NCI-H526 (cell line): Measurements from ENCODE around the gene CD164.
"Not testable (repeated sequence)": the region's sequence is repeated elsewhere in the genome, so short reads cannot be mapped to it uniquely, and the experiment has no call there.

Experiments
- DNase-seq, 2 experiments: peaks; one replicate each; lab custom pipeline; 2025; lab: John Stamatoyannopoulos, UW

The CD164 gene

DNA sequence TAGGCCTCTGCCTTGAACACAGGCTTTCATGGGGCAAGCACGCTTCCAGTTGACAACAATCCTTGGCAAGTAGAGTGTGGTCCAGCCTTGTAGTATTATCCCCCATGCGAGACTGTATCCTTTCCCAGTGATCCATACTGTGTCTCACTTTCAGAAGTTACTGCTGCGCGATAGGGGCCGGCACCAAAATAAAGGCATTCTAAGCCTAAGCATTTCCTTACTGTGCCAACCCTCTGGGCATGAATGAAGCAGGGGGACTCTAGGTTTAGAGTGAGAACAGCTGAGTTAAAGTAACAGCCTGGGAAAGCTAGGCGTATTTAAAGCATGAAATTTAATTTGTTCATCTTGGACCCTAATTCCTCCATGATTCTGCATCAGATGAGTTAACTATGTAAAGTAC is 39.4 kb downstream of the CD164 start:
- DNase-seq: no peak

DNA sequence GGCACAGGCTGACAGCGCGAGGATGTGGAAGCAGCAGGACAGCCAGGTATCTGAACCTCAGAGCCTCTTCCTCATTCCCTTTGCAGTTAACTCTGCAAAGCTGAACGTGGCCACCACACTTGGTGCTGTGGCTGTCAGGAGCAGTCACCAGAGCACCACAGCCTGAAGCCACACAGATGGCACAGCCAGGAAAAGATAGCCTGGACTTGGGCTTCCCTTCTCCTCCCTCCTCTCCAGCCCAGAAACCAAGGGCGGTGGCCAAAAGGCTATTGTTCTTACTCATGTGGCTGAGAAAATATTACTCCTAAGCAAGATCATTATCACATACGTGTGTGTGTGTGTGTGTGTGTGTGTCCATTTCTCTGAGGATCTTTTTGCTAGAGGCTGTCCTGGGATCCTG is 39.8 kb downstream of the CD164 start:
- DNase-seq: no peak

DNA sequence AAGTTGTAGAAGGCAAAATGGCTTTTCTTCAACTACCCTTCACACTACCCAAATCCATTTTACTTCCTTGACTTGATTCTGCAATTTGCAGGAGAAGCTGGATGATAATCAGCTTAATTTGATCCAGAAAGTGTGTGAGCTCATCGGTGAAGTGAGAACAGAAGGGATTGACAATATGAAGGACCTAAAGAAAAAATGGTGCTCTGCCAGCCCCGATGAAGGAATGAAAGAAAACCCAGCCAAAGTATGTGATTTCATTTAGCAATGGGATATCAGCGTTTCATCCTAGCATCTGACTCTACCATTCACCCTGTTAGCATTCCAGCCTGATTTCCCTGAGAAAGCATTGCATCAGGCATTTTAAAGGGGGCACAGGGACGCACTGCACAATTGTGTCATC is 41.5 kb downstream of the CD164 start:
- DNase-seq: no peak

DNA sequence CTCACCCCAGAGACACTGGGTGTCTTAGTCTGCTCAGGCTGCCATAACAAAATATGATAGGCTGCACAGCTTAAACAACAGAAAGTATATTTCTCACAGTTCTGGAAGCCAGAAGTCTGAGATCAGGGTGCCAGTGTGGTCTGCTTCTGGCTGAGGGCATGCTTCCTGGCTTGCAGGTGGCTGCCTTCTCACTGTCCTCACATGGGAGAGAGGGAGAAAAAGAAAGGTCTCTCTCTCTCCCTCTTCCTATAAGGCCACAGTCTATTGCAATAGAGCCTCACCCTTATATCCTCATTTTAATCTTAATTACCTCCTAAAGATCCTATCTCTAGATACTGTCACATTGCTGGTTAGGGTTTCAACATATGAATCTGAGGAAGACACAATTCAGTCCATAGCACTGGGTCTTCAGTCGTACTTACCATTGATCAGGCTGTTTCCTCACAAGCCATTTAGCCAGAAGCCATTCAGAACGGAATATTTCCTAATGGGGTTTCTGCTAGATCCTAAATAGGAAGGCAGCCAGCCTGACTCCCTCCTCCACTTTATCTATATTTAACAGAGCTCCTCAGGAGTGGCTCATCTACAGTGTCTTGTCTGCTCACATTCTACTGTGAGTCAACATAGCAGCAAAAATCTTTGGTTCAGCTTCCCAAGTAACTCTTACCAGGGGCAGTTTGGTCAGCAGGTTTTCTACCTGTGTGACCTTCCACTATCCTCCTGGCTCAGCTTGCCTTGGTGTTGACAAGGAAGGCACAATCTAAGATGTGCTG is 42.2 kb downstream of the CD164 start:
- no peak for DNase-seq

DNA sequence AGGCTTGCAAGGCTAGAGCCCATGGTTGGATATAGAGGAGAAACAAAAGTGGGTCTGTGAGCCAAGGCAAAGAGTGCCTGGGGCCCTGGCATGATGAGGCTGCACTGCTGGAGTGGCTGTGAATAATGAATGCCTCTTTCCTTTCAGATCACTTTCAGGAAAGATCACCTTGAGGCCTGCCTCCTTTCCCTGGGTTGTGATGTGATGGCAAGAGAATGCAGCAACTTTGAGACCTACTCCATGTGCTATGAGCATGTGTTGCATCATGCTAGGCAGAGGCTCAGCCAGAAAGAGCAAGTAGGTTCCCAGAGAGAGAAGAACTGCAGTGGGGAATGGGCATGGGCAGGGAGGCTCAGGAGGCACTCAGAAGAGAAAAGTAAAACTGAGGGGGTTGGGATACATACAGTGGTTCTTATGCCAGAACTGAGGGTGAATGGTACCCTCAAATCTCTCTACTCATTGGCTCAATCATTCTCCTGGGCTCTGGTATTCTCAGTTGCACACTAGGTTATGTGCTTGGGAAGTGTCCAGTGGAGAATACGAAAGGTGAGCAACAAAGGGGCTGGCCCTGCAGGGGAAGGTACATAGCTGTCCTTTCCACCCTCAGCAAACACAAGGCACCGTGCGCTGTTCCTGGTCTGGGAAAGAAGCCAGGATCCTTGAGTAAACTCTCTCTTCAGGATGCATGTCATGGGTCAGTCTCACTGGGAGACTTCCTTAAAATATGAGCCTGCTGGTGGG is 45.9 kb downstream of the CD164 start:
- DNase-seq: no peak

DNA sequence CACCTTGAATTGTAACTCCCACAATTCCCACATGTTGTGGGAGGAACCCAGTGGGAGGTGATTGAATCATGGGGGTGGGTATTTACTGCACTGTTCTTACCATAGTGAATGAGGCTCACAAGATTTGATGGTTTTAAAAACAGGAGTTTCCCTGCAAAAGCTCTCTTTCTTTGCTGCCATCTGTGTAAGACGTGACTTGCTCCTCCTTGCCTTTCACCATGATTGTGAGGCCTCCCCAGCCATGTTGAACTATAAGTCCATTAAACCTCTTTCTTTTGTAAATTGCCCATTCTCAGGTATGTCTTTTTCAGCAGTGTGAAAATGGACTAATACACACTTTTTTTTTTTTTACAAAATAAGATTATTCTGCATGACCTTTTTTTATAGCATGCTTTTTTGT is 48.4 kb downstream of the CD164 start:
- not testable (repeated sequence) for DNase-seq

DNA sequence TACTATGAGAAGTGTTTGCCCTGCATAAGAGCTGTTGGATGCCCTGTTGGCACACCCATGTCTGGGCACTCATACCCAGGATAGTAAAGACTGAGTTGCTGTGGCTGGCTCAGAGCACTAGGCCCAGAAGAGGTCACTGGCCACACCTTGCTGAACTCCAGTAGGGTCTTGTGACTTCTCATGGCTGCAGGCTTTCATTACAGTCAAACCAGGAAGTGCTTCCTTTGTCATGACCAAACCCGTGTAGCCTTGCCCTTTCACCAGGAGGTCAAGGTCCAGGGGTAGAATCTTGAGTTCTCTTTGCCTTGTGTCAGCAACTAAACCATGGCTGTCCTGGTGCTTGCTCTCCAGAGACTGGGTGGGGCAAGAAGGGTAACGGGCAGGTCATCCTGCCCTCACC is 49.5 kb downstream of the CD164 start:
- DNase-seq: no peak

DNA sequence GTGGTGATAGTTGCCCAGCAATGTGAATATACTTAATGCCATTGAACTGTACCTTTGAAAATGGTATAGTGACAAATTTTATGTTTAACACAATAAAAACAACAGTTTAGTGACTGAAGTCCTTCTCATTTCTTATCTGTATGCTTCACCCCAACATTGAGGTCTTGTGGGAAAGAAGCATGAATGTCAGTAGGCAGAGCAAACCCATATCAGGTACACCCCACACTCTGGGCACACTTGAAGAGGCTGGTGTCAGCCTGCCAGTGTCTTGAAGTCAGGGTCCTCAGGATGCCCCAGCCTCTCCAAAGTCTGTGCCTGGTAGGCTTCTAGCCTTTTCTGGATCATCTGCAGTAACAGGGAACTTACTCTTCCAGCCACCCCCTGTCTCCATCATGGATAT is 51.2 kb downstream of the CD164 start:
- DNase-seq: no peak

DNA sequence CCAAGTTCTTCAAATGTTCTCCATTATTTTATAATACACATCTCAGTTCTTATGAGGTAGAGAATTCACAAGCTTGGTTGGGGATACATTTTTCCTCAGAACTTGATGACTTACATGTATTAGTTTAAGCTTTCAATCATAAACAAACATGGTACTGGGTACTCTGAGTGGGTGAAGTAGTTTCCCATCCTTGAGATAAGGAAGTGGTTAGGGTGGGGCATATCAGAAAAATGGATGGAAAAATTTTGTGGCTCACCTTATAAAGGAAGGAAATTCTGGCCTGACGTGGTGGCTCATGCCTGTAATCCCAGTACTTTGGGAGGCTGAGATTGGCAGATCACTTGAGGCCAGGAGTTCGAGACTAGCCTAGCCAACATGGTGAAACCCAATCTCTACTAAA is 52.0 kb downstream of the CD164 start:
- no peak for DNase-seq

DNA sequence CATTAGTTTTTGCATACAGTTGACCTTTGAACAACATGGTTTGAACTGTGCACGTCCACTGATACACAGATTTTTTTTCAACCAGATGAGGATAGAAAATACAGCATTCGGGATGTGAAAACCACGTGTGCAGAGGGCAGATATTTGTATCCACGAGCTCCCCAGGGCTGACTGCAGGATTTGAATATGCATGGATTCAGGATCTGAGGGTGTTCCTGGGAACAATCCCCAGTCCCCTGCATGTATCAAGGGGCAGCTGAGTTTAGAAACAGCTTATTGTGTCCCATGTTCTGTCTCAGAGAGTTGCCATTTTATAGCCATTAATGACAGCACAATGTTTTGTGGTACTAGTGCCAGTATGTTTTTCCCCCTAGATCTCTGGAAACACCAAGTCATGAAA is 53.6 kb downstream of the CD164 start:
- peak; percentile 11 to 42 for DNase-seq

DNA sequence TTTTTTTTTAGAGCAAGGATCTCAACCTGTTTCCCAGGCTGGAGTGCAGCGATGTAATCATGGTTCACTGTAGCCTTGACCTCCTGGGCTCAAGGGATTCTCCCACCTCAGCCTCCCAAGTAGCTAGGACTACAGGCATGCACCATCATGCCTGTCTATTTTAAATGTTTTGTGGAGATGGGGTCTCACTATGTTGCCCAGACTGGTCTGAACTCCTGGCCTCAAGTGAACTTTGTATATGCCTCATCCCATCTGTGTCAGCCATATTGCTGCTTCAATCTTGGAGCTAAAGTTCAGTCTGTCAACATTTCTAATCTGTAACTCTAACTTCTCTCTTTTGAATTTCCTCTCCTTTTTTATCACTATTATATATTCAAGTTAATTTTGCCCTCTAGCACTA is 54.3 kb downstream of the CD164 start:
- no peak for DNase-seq

DNA sequence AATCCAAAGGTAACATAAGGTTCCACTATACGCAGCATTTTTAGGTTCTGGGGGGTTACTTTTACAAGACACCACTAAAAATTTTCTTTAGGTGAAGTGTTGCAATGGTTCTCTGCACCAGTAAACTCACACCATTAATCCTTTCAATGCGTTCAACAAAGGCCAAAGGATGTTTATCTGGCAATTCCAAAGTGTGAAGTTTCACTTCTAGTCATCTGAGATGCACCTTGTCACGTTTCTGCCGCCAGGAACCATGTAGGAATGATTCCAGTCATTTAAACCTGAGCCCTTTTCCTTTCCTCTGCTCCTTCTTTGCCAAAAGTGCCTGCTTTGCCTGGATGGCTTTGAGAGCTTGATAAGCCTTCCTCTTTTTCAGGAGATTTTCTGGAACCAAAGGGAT is 54.8 kb downstream of the CD164 start:
- DNase-seq: no peak

DNA sequence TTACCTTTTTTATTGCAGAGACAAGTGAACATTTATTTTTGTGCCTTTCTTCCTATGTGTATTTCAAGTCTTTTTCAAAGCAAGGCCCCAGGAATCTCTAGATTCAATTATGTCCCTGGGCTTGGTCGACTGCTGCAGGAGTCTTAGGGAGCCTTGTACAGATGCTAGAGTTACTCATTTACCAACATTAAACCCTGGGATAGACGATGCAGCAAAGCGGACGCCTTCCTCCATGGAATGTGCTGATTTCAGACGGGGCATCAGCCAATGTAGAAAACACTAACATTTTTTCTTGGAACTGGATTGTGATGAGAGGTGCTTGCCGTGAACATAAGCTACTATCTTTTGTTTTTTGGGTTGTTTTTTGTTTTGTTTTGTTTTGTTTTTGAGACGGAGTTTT is 55.9 kb downstream of the CD164 start:
- DNase-seq: no peak

DNA sequence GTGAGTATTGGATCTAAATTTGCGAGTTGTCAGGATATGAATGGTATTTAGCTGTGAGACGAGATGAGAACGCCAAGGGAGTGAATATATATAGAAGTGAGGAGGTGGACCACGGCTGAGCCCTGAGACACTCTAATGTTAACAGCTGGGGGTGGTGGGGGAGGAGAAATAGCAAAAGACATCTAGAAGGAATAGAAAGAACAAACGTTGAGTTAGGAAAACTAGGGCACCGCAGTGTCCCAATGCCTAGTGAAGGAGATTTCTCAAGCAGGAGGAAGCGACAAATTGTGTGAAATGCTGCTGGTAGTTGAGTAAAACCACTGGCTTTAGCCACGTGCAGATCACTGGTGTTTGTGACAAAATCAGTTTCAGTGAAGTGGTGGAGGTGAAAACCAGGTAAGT is 56.9 kb downstream of the CD164 start:
- DNase-seq: no peak

DNA sequence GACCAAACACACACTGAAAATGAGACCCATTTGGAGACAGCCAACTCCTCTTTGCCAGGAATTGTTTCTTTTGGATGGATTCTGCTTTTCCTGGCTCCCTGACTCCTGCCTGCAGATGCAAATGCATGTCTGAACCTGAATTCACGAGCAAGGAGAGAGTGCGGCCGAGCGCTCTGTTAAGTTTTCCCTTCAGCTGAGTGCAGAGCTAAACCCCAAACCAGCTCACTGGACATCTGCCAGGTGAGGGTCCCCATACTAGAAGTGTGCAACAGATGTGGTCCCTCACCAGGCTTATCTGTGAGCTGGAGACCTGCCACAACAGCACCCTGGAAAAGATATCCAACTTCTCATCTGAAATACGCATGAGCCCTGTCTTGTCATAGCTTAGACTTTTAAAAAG is 59.0 kb downstream of the CD164 start:
- DNase-seq: no peak

DNA sequence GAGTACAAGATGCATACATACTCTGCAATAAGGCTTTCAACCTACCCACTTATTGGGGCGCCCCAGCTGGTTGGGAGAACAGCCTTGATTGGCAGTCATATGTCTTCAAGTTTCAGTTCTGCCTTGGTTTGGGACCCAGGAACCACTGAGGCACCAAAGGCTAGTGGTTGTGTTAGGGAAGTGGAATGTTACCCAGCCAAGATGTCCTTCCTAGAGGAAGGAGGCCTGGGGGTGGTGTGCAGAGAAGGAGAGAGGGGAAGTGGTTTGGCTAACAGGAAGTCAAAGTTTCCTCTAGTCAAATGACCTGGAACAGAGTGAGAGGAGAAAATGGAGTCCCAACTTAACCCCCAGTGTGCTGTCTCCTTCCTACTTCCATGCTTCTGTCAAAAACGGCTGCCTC is 59.4 kb downstream of the CD164 start:
- DNase-seq: no peak

DNA sequence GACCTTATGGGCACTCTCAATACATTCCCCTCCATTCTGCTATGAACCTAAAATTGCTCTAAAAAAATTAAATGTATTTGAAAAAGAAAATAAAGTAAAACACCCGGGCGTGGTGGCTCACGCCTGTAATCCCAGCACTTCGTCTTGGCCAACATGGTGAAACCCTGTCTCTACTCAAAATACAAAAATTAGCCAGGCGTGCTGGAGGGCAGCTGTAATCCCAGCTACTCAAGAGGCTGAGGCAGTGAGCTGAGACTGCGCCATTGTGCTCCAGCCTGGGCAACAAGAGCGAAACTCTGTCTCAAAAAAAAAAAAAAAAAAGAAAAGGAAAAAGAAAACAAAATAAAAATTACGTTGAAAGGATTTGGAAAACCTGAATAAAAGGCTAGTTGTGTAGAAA is 60.5 kb downstream of the CD164 start:
- DNase-seq: no peak

DNA sequence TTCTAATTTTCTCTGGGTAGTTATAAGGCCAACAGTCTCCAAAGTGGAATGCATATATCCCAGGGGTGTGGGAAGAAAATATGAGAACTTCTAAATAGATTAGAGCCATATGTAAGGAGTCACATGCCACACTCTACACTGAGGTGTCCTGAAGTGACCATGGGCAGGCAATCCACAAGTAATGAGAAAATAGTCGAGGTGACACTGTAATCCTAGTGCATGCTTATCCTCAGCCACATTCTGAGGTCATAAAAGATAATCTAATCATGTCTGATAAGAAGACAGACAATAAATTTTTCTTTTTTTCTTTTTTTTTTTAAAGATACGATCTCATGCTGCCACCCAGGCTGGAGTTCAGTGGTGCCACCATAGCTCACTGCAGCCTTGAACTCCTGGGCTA is 62.2 kb downstream of the CD164 start:
- DNase-seq: no peak

DNA sequence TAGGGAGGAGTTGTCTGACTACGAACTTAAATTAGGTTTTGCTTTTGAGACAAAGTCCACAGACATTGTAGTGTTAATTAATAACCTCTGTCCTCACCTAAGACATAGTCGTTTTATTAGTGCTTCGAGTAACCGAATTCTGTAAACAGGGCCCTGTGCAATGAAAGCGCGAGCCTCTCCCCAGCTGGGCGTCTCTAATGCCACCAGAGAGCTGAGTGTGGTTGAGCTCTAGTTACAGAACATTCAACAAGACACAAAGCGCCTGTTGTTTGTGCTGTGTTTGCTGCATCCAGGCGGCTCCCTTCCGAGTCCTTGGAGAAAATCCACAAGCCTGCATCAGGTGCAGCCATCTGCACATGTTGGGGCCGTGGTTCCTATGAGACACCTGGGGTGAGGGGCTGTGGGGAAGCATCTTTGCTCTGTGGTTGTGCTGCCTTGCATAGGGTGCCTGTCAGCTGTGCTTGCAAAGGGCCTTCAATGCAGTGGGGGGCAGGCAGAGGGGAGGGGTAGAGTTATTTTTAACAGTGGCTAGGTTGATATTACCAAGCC is 63.9 kb downstream of the CD164 start:
- peak; percentile 95 to 96 for DNase-seq

DNA sequence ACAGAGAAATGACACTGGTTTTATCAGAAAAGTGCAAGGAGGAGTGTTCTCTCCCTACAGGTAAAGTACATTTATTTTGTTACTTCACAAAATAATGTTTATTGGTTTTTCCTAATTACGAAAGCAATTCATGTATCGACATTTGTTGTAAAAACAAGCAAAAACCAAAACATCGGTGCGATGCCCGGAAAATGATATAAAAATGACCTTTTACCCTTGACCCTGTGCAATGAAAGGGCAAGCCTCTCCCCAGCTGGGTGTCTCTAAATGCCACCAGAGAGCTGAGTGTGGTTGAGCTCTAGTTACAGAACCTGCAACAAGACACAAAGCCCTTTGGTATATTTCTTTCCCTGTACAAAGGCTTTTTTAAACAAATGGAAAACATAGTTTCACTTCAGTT is 65.4 kb downstream of the CD164 start:
- DNase-seq: no peak
